HG02870 (cell line): ENCODE results near the gene SULT2B1.
"Not testable (repeated sequence)": the region's sequence is repeated elsewhere in the genome, so short reads cannot be mapped to it uniquely, and the experiment has no call there.

Experiments
- ATAC-seq: cut with Tn5 transposase; IDR thresholded peaks from one replicate; pipeline ENCODE4 v1.9.1; 2021; ENCODE audit warnings: mild to moderate bottlenecking, moderate library complexity; ENCODE audit not compliant: unreplicated experiment

Gene SULT2B1

DNA sequence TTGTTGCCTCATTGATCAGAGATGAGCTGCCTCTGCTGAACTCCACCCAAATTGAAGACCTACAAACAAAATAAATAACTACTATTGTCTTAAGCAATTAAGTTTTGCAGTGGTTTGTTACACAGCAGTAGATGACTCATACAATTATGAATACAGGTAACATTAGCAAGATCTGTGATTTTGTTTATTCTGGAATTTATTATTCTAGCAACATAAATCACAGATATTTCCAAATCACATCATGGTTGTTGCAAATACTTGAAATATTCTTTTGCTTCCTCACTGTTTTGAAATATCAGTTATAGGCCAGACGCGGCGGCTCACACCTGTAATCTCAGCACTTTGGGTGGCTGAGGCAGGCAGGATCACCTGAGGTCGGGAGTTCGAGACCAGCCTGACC, 27.2 kb upstream of the SULT2B1 start:
- ATAC-seq = no peak

DNA sequence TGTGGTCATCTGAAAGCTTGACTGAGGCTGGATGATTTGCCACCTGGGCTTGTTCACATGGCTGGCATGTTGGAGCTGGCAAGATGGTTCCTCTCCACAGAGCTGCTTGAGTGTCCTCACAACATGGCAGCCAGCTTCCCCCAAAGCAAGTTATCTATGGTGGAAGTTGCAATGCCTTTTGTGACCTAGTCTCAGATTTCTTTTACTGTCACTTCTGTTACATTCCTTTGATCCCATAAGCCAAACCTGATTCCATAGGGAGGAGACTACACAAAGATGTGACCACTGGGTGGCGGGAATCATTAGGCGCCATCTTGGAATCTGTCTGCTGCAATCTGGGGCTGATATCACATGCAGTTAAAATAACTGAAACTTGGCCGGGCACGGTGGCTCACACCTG, 22.8 kb upstream of the SULT2B1 start:
- no peak for ATAC-seq

GRCh38 chr19:48530066-48530720, 21.8 kb upstream of the SULT2B1 start:
- no peak for ATAC-seq

- no peak for ATAC-seq
Measured at GRCh38 chr19:48530770-48531169, 21.2 kb upstream of the SULT2B1 start.

DNA sequence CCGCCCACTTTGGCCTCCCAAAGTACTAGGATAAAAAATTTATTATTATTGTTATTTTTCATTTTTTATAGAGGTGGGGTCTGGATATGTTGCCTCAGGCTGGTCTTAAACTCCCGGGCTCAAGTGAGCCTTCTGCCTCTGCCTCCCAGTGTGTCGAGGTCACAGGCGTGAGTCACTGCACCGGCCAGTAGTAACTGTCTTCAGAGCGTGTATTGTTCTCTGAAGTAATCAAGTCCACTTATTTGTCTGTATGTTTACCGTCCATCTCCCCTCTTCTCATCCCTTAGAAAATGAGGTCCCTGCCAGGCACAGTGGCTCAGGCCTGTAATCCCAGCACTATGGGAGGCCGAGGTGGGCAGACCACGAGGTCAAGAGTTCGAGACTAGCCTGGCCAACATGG, 18.2 kb upstream of the SULT2B1 start:
- no peak for ATAC-seq

GRCh38 chr19:48537541-48537940, 14.4 kb upstream of the SULT2B1 start:
- no peak for ATAC-seq

DNA sequence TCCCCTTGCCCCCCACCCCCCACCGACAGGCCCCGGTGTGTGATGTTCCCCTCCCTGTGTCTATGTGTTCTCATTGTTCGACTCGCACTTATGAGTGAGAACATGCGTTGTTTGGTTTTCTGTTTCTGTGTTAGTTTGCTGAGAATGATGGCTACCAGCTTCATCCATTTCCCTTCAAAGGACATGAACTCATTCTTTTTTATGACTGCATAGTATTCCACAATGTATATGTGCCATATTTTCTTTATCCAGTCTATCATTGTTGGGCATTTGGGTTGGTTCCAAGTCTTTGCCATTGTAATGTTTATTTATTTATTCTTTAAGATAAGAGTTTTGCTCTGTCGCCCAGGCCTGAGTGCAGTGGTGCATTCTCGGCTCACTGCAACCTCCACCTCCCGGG, 13.9 kb upstream of the SULT2B1 start:
- not testable (repeated sequence) for ATAC-seq

- ATAC-seq = no peak
Measured at GRCh38 chr19:48539503-48540096, 12.4 kb upstream of the SULT2B1 start.

GRCh38 chr19:48540110-48540509, 11.9 kb upstream of the SULT2B1 start:
- ATAC-seq = no peak

DNA sequence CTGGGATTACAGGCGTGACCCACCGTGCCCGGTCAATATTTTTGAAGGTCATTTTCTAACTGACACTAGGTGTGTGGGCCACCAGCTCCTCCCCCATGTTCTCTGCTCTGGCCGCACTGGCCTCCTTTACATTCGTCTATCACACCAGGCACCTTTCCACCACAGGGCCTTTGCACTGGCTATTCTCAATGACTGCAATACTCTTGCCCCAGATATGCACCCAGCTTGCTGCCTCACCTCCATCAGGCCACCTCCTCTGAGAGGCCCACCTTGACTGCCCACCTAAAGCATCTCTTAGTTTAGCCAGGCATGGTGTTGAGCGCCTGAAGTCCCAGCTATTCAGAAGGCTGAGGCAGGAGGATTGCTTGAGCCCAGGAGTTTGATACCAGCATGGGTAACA, 10.2 kb upstream of the SULT2B1 start:
- ATAC-seq = no peak

- no peak for ATAC-seq
Measured at GRCh38 chr19:48543121-48543710, 8.8 kb upstream of the SULT2B1 start.

- ATAC-seq = no peak
Measured at GRCh38 chr19:48544856-48545750, 6.9 kb upstream of the SULT2B1 start.

DNA sequence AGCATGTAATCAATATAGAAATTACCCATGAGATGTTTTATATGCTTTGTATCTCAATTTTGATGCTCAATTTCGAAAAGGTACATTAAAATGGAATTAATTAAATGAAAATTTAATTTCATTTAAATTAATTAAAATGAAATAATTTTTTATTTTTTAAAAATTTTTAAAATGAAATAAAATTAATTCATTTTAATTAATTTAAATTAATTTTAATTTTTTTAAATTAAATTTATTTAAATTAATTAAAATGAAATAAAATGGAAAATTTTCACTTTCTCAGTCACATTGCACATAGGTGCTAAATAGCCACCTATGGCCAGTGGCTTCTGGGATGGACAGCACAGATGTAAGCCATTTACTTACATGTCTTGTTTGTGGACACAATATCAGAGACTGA, 4.2 kb upstream of the SULT2B1 start:
- no peak for ATAC-seq

- no peak for ATAC-seq
Measured at GRCh38 chr19:48548253-48548911, 3.6 kb upstream of the SULT2B1 start.

DNA sequence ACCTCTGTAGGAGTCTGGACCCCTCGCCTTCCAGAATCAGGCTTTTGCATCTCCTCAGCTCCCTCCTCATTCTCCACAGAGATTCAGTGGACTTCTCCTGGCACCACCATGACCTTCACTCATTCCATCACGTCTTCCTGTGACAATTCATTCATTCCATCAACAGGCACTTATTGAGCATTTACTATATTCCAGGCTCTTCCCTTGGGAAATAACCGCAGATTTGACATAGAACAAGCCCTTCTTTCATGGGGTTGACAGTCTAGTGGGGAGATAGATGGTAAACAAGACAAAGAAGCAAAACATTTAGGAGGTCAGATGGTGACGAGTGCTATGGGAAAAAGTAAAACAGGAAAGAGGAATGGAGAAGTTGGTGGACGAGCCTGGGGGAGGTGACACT, 2.6 kb upstream of the SULT2B1 start:
- ATAC-seq = no peak

GRCh38 chr19:48552406-48553322, 692 bp downstream of the SULT2B1 start:
- ATAC-seq = no peak

DNA sequence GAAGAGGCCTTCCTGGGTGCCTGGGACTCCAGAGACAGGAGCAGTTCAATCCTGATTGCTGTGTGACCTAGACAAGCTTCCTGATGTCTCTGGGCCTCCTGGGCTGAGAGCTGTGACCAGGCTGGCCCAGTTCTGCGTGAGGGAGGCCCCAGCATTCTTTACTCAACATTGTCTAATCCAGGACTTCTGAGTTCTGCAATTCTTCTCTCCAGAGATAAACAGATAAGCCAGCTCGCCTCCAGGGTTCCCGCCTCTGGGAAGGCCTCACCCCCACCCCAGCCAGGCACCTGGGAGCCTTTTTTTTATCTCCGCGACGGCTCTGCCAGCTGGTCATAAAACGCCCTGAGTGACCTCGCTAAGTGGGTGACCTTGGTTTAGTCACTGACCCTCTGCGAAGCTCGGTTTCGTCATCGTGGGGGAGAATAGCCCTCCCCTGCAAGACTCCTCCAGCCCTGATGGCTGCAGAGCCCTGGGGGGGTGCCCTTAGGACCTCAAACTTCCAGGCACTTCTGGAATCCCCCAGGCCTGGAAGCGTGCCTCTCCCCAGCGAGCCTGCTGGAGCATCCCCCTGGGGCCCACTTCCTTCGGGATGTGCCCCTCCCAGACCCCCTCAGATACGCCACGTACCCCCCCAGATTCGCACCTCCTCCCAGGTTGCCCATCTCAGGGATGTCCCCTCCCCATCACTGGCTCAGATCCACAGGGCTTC, 1.9 kb downstream of the SULT2B1 start:
- ATAC-seq = no peak

DNA sequence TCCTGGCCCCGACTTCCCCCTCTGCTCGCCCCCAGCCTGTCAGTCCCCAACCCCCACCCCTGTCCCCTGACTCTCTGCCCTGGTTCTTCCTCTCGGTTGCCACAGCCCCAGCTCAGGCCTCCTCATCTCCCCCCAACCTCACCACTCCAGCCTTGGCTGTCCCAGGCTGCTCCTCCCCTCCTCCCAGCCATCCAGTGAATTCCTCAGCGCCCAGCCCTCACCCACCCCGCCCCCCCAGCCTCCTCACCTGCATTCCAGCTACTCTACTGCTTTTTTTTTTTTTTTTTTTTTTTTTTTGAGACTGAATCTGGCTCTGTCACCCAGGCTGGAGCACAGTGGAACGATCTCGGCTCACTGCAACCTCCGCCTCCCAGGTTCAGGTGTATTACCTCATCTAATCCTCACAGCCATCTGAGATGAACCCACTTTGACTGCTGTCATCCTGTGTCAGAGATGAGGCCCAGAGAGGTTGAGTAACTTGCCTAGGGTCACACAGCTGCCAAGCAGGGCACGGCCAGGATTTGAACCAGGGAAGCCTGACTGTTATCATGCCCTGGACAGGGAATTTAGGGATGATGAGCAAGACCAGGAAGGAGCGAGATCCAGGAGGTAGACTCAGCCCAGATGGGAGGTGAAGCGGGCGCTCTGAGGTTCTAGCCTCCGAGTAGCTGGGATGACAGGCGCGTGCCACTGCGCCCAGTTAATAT, 2.6 kb downstream of the SULT2B1 start:
- no peak for ATAC-seq

- no peak for ATAC-seq
Measured at GRCh38 chr19:48556163-48556562, 4.2 kb downstream of the SULT2B1 start.
